HL-60 (cell line): ENCODE measurements around the gene TLCD5.

ENCODE experiments used
- DNase-seq, 2 experiments: peaks; one replicate each; pipeline ENCODE4 v3.0.0-alpha.2; 2010 to 2020; ENCODE audit warnings: low read depth in 1 of 2, low spot score in 1 of 2
- H3K27ac ChIP-seq: fragments of 250-450 bp; sonication (Bioruptor Pico); replicated peaks from 2 replicates; pipeline ENCODE4 v1.5.1; 2020; ENCODE audit warnings: mild to moderate bottlenecking, moderate library complexity
- H3K27me3 ChIP-seq: fragments of 250-450 bp; sonication (Bioruptor Pico); 2 replicates; pipeline ENCODE4 v1.5.1; 2021; ENCODE audit warnings: mild to moderate bottlenecking, moderate library complexity; ENCODE audit not compliant: insufficient read depth, poor library complexity, severe bottlenecking
- H3K4me3 ChIP-seq: replicated peaks from 2 replicates; pipeline ENCODE4 v1.5.1; 2011; ENCODE audit warnings: mild to moderate bottlenecking, control low read depth, low read length; ENCODE audit not compliant: insufficient read depth
- CTCF ChIP-seq: IDR thresholded peaks from one replicate; pipeline ENCODE4 v1.5.1; 2011; ENCODE audit warnings: low read length, control low read depth, inconsistent platforms; ENCODE audit not compliant: insufficient read depth
- GABPA ChIP-seq: IDR thresholded peaks from 2 replicates; pipeline ENCODE4 v1.6.1; 2012; ENCODE audit warnings: low read depth
- POLR2AphosphoS5 ChIP-seq: IDR thresholded peaks from 2 replicates; pipeline ENCODE4 v1.6.1; 2012; ENCODE audit warnings: low read depth
- REST ChIP-seq: IDR thresholded peaks from 2 replicates; pipeline ENCODE4 v1.6.1; 2012; ENCODE audit warnings: low read depth; ENCODE audit not compliant: insufficient replicate concordance
- SPI1 ChIP-seq: IDR thresholded peaks from 2 replicates; pipeline ENCODE4 v1.6.1; 2012; ENCODE audit warnings: low read depth, mild to moderate bottlenecking, borderline replicate concordance
- long read RNA-seq: library from polyadenylated mRNA; unstranded; transcript quantifications from one replicate; pipeline ENCODE4 v2.0.0, GENCODE V29; 2020

Gene TLCD5
- long read RNA-seq = 0 reads

- H3K4me3 ChIP-seq = no peak within 1 kb of the TSS
- no peak for TF ChIP-seq GABPA
- DNase-seq = no peak
- no peak within 1 kb of the TSS for H3K27ac ChIP-seq
- peaks cover 42% of the 10 kb centered on the region for H3K27me3 ChIP-seq
These were observed at the start of gene TLCD5 for GRCh38 chr11:120324932-120325810. TSS of gene TLCD5 (plus strand) at chr11:120325299. CDS start at chr11:120327442, 2,143 bp downstream.

- TF ChIP-seq REST = no peak
- TF ChIP-seq POLR2AphosphoS5 = no peak
- no peak for TF ChIP-seq GABPA
- no peak for TF ChIP-seq CTCF
- no peak for TF ChIP-seq SPI1
- Histone ChIP-seq H3K27me3 (peaks cover 3% of the 10 kb centered on the region), H3K4me3 (no peak overlapping the region), H3K27ac (no peak overlapping the region)
- no peak for DNase-seq
These were observed 45.6 kb upstream of the TLCD5 start for GRCh38 chr11:120279502-120279901.

- Histone ChIP-seq H3K4me3 (no peak overlapping the region), H3K27me3 (no peaks in the 10 kb centered on the region), H3K27ac (no peak overlapping the region)
- DNase-seq = no peak
- TF ChIP-seq GABPA (no peak), CTCF (no peak), REST (no peak), SPI1 (no peak), POLR2AphosphoS5 (no peak)
These were observed 44.5 kb upstream of the TLCD5 start for GRCh38 chr11:120280600-120281051.

- H3K27ac ChIP-seq = no peak overlapping the region
- no peak overlapping the region for H3K4me3 ChIP-seq
- DNase-seq = no peak
- TF ChIP-seq GABPA (no peak), POLR2AphosphoS5 (no peak), REST (no peak), SPI1 (no peak), CTCF (no peak)
- H3K27me3 ChIP-seq = no peaks in the 10 kb centered on the region
These were observed 43.8 kb upstream of the TLCD5 start for GRCh38 chr11:120281143-120281795.
